B cell (primary cell): Measurements from ENCODE around the gene ABCF3. TPM values are rescaled to one million over a fixed set of nuclear protein-coding genes. Genes with fewer than 3 reads are reported as not detected.
A peak's percentile ranks its signal among the peaks of the same experiment; 100 is the strongest.

ENCODE experiments used
- ATAC-seq: fragments of 200-7000 bp; cut with Tn5 transposase; one replicate; pipeline ENCODE4 v1.10.0; 2021; ENCODE audit warnings: low read depth, mild to moderate bottlenecking, moderate number of reproducible peaks, moderate library complexity
- CTCF ChIA-PET: fragments of 350-600 bp; sonication (Branson Sonifier 250); formaldehyde crosslinking; loops from one replicate; lab custom pipeline; 2021; ENCODE audit warnings: antibody characterized with exemption, inconsistent platforms; lab: Charles Lee
- POLR2A ChIA-PET: fragments of 350-600 bp; sonication (Branson Sonifier 250); formaldehyde crosslinking; loops from one replicate; lab custom pipeline; 2021; ENCODE audit warnings: antibody characterized with exemption; lab: Charles Lee
- DNase-seq: peaks from one replicate; pipeline ENCODE4 v3.0.0; 2013
- H2AFZ ChIP-seq: 2 replicates; pipeline ENCODE4 v1.6.1; 2012; ENCODE audit warnings: mild to moderate bottlenecking, low read depth, low read length; ENCODE audit not compliant: insufficient read depth, poor library complexity, severe bottlenecking
- H3K27ac ChIP-seq, 2 donors: 1 replicate in 1 of 2; 2 replicates in 1 of 2; pipeline ENCODE4 v1.5.1; 2012 to 2013; ENCODE audit warnings: low read length in 2 of 2, mild to moderate bottlenecking in 2 of 2, moderate library complexity in 1 of 2
- H3K27me3 ChIP-seq, 4 experiments: fragments of 200-600 bp in 1 of 4; sonication (generic) in 1 of 4; replicated peaks in 1 of 4; 1 replicate in 2 of 4; 2 replicates in 2 of 4; pipeline versions ENCODE4 v1.6.1 to v1.7.0; 2013 to 2016; ENCODE audit warnings: low read length in 3 of 4, mild to moderate bottlenecking in 2 of 4, mixed read lengths in 1 of 4, moderate library complexity in 1 of 4; ENCODE audit not compliant: insufficient read depth in 4 of 4, control insufficient read depth in 3 of 4; ENCODE audit errors: control extremely low read depth in 1 of 4
- H3K36me3 ChIP-seq, 2 experiments: replicated peaks in 1 of 2; 1 replicate in 1 of 2; 2 replicates in 1 of 2; pipeline versions ENCODE4 v1.6.1 to v1.7.1; 2013; ENCODE audit warnings: low read length in 1 of 2; ENCODE audit not compliant: insufficient read depth in 2 of 2, control insufficient read depth in 1 of 2; ENCODE audit errors: control extremely low read depth in 1 of 2, extremely low read depth in 1 of 2
- H3K4me1 ChIP-seq, 2 donors: fragments of 200-600 bp in 1 of 2; sonication (generic) in 1 of 2; 1 replicate in 1 of 2; 2 replicates in 1 of 2; pipeline versions ENCODE4 v1.5.1 to v1.6.1; 2013 to 2017; ENCODE audit warnings: low read length in 2 of 2; ENCODE audit not compliant: control insufficient read depth in 2 of 2, insufficient read depth in 2 of 2
- H3K4me2 ChIP-seq: replicated peaks from 2 replicates; pipeline ENCODE3; 2012; ENCODE audit warnings: mild to moderate bottlenecking, low read depth, low read length; ENCODE audit not compliant: poor library complexity, severe bottlenecking
- H3K4me3 ChIP-seq, 5 experiments: fragments of 200-600 bp in 1 of 5; sonication (generic) in 1 of 5; 1 replicate in 3 of 5; 2 replicates in 2 of 5; pipeline versions ENCODE4 v1.5.1 to v1.7.0; 2011 to 2016; ENCODE audit warnings: low read length in 4 of 5, mild to moderate bottlenecking in 4 of 5, low read depth in 2 of 5, control low read depth in 1 of 5, moderate library complexity in 1 of 5; ENCODE audit not compliant: insufficient read depth in 1 of 5; ENCODE audit errors: control extremely low read depth in 1 of 5, extremely low read depth in 1 of 5
- H3K79me2 ChIP-seq: fragments of 200-600 bp; sonication (generic); one replicate; pipeline ENCODE4 v1.6.0; 2016; ENCODE audit warnings: low read length; ENCODE audit not compliant: control insufficient read depth, insufficient read depth
- H3K9ac ChIP-seq: fragments of 200-600 bp; sonication (generic); 2 replicates; pipeline ENCODE4 v1.6.1; 2017; ENCODE audit warnings: mild to moderate bottlenecking, low read length, moderate library complexity
- H3K9me3 ChIP-seq, 3 donors: one replicate each; pipeline versions ENCODE4 v1.6.1 to v1.7.1; 2013; ENCODE audit warnings: low read length in 2 of 3; ENCODE audit not compliant: control insufficient read depth in 2 of 3, insufficient read depth in 1 of 3; ENCODE audit errors: control extremely low read depth in 1 of 3
- H4K20me1 ChIP-seq: 2 replicates; pipeline ENCODE4 v1.6.0; 2012; ENCODE audit warnings: mild to moderate bottlenecking, low read length; ENCODE audit not compliant: insufficient read depth, control insufficient read depth, poor library complexity, severe bottlenecking
- H3K27ac Mint-ChIP-seq: one replicate; pipeline ENCODE4 v1.8.0; 2021; ENCODE audit warnings: mixed read lengths
- H3K27me3 Mint-ChIP-seq: one replicate; pipeline ENCODE4 v1.8.0; 2021; ENCODE audit warnings: mixed read lengths
- H3K4me1 Mint-ChIP-seq: one replicate; pipeline ENCODE4 v1.8.0; 2021; ENCODE audit warnings: mixed read lengths
- H3K4me3 Mint-ChIP-seq: one replicate; pipeline ENCODE4 v1.8.0; 2021; ENCODE audit warnings: mixed read lengths
- H3K9me3 Mint-ChIP-seq: one replicate; pipeline ENCODE4 v1.8.0; 2022; ENCODE audit warnings: mixed read lengths; ENCODE audit not compliant: insufficient read depth
- CTCF ChIP-seq: fragments of 200-600 bp; IDR thresholded peaks from one replicate; pipeline ENCODE4 v1.8.0; 2022; ENCODE audit warnings: antibody characterized with exemption, mild to moderate bottlenecking
- EZH2 ChIP-seq: IDR thresholded peaks from 2 replicates; pipeline ENCODE4 v1.6.1; 2012; ENCODE audit warnings: borderline replicate concordance, low read depth, mild to moderate bottlenecking, moderate library complexity, low read length; ENCODE audit not compliant: insufficient read depth, poor library complexity, severe bottlenecking
- WGBS: methylation state at CpG from one replicate; pipeline ENCODE4 v1.1.5; 2013; ENCODE audit warnings: missing lambda C conversion rate; ENCODE audit not compliant: insufficient coverage; 5-methylcytosine and 5-hydroxymethylcytosine counted together
- intact Hi-C: fragments of 100-400 bp; cut with micrococcal nuclease; formaldehyde crosslinking; loops from one replicate; pipeline ENCODE4 v1.10.0; 2022
- polyA plus RNA-seq: library from polyadenylated mRNA; depleted of rRNA; stranded (reverse); fragments of >200 nt; gene quantifications from 2 replicates; pipeline ENCODE4 v1.2.3, GENCODE V29; 2012
- total RNA-seq, 2 donors: library from RNA; stranded (reverse); fragments of 120-200 nt in 1 of 2; gene quantifications; 1 replicate in 1 of 2; 2 replicates in 1 of 2; pipeline versions ENCODE4 v1.2.3 to v1.2.4, GENCODE V29; 2013 to 2022

Gene ABCF3
- total and polyA plus RNA-seq, 2 donors (not counting 1 experiment from before 2014, with no cell fraction given): 74.0 to 115 TPM

- Mint-ChIP-seq H3K4me3 (peak overlapping the region; percentile 85), H3K27me3 (peaks cover 42% of the 10 kb centered on the region), H3K9me3 (no peaks in the 10 kb centered on the region), H3K27ac (no peak overlapping the region), H3K4me1 (peaks cover 20% of the 10 kb centered on the region)
- DNase-seq (peak; percentile 37), ATAC-seq (no peak)
- CTCF ChIA-PET: interaction anchor here (1.0 to 1.6 kb wide), 3 partner anchors 10 to 334 kb away, joined by 3 to 6 read pairs (median 4); no protein-coding TSS in a partner anchor
- Histone ChIP-seq H3K79me2 (no peaks in the 10 kb centered on the region), H3K9ac (peak overlapping the region; percentile 72), H3K36me3 (no peaks in the 10 kb centered on the region), H4K20me1 (no peaks in the 10 kb centered on the region), H2AFZ (peak overlapping the region; percentile 82), H3K4me2 (peak overlapping the region; percentile 100), H3K27ac (no peak overlapping the region), H3K9me3 (peaks cover 0 to 3% (median 0%) of the 10 kb centered on the region in 3 donors), H3K4me3 (peak overlapping the region in 4 of 5 experiments; percentile 48 to 74 (median 60)), H3K4me1 (peaks cover 15 to 25% of the 10 kb centered on the region in 2 donors), H3K27me3 (peaks cover 0 to 73% (median 39%) of the 10 kb centered on the region in 4 experiments)
- intact Hi-C loops: no loop called here
- 1% methylated on average over 57 of the region's 61 CpGs for WGBS
- POLR2A ChIA-PET: interaction anchor here (1.4 kb wide), 1 partner anchor 20 kb away, joined by 3 read pairs; the partner anchor contains the start of gene EEF1AKMT4
- TF ChIP-seq CTCF (no peak), EZH2 (peak; percentile 31)
Measured at GRCh38 chr3:184230081-184230602, 44.1 kb downstream of the ABCF3 start.
